Measurements from ENCODE around the gene KIRREL1. TPM values are rescaled to one million over a fixed set of nuclear protein-coding genes. Genes with fewer than 3 reads are reported as not detected.

Gene KIRREL1
- total RNA-seq, 1 donor from 2014 or later = not detected

GRCh38 chr1:158049853-158050252 is 56.4 kb downstream of the KIRREL1 start:
- H3K36me3 Mint-ChIP-seq (ENCODE audit: low read depth) = no peaks in the 10 kb centered on the region
- intact Hi-C loops (cut with micrococcal nuclease) = no loop called here
- DNase-seq (no peak), ATAC-seq (ENCODE audit: low read depth) (no peak)
- CTCF ChIA-PET = no interaction called here
- POLR2A ChIA-PET = no interaction called here
- TF ChIP-seq CTCF (IDR thresholded peaks at IDR 0.05) = no peak
- H3K27ac Mint-ChIP-seq = no peak overlapping the region
- no peaks in the 10 kb centered on the region for H3K9me3 Mint-ChIP-seq
- no peak overlapping the region for H3K4me3 Mint-ChIP-seq
- H3K27me3 Mint-ChIP-seq = peaks cover 21% of the 10 kb centered on the region
- H3K4me1 Mint-ChIP-seq = no peaks in the 10 kb centered on the region

- Mint-ChIP-seq H3K27me3 (peaks cover 16% of the 10 kb centered on the region), H3K36me3 (ENCODE audit: low read depth) (no peaks in the 10 kb centered on the region), H3K9me3 (no peaks in the 10 kb centered on the region), H3K4me1 (peaks cover 7% of the 10 kb centered on the region), H3K4me3 (no peak overlapping the region), H3K27ac (no peak overlapping the region)
- no peak for TF ChIP-seq CTCF (IDR thresholded peaks at IDR 0.05)
- intact Hi-C loops (cut with micrococcal nuclease) = no loop called here
- POLR2A ChIA-PET = no interaction called here
- ATAC-seq (ENCODE audit: low read depth) = no peak
- CTCF ChIA-PET = interaction anchor here (0.6 kb wide), 1 partner anchor 298 kb away, joined by 3 read pairs; no protein-coding TSS in a partner anchor
- no peak for DNase-seq
Observed at GRCh38 chr1:158053276-158053675, 59.8 kb downstream of the KIRREL1 start.

GRCh38 chr1:158054721-158055120 is 61.3 kb downstream of the KIRREL1 start:
- H3K4me1 Mint-ChIP-seq = peaks cover 7% of the 10 kb centered on the region
- DNase-seq = no peak
- intact Hi-C loops (cut with micrococcal nuclease) = no loop called here
- ChIA-PET CTCF (no interaction called here), POLR2A (no interaction called here)
- no peaks in the 10 kb centered on the region for H3K9me3 Mint-ChIP-seq
- no peak for TF ChIP-seq CTCF (IDR thresholded peaks at IDR 0.05)
- no peak overlapping the region for H3K27ac Mint-ChIP-seq
- ATAC-seq (ENCODE audit: low read depth) = no peak
- H3K27me3 Mint-ChIP-seq = peaks cover 16% of the 10 kb centered on the region
- no peak overlapping the region for H3K4me3 Mint-ChIP-seq
- H3K36me3 Mint-ChIP-seq (ENCODE audit: low read depth) = no peaks in the 10 kb centered on the region

- ChIA-PET CTCF (no interaction called here), POLR2A (no interaction called here)
- Mint-ChIP-seq H3K27ac (no peak overlapping the region), H3K9me3 (no peaks in the 10 kb centered on the region), H3K36me3 (ENCODE audit: low read depth) (no peaks in the 10 kb centered on the region), H3K27me3 (peaks cover 21% of the 10 kb centered on the region), H3K4me1 (peaks cover 7% of the 10 kb centered on the region), H3K4me3 (no peak overlapping the region)
- intact Hi-C loops (cut with micrococcal nuclease) = no loop called here
- no peak for DNase-seq
- TF ChIP-seq CTCF (IDR thresholded peaks at IDR 0.05) = no peak
- ATAC-seq (ENCODE audit: low read depth) = no peak
Observed at GRCh38 chr1:158055854-158056253, 62.4 kb downstream of the KIRREL1 start.

GRCh38 chr1:158056498-158056897 is 63.1 kb downstream of the KIRREL1 start:
- TF ChIP-seq CTCF (IDR thresholded peaks at IDR 0.05) = no peak
- peaks cover 22% of the 10 kb centered on the region for H3K27me3 Mint-ChIP-seq
- ChIA-PET CTCF (interaction anchor here (0.5 kb wide), 1 partner anchor 700 kb away, joined by 3 read pairs; no protein-coding TSS in a partner anchor), POLR2A (no interaction called here)
- peaks cover 7% of the 10 kb centered on the region for H3K4me1 Mint-ChIP-seq
- H3K36me3 Mint-ChIP-seq (ENCODE audit: low read depth) = no peaks in the 10 kb centered on the region
- H3K27ac Mint-ChIP-seq = no peak overlapping the region
- H3K4me3 Mint-ChIP-seq = no peak overlapping the region
- intact Hi-C loops (cut with micrococcal nuclease) = no loop called here
- DNase-seq (no peak), ATAC-seq (ENCODE audit: low read depth) (no peak)
- H3K9me3 Mint-ChIP-seq = no peaks in the 10 kb centered on the region

Measured in activated B cell treated with CpG ODN at 0.5 μM for 24 hours (primary cell).